Keratinocyte (primary cell): Measurements from ENCODE around the gene EXOSC1.

Experiments used
- CTCF ChIP-seq, 3 experiments: IDR thresholded peaks in 1 of 3; conservative IDR thresholded peaks in 1 of 3; optimal IDR thresholded peaks in 1 of 3; 2 replicates in 2 of 3; 3 replicates in 1 of 3; pipeline versions ENCODE3 to v1.5.1; 2011; ENCODE audit warnings: low read length in 3 of 3, mild to moderate bottlenecking in 3 of 3, moderate library complexity in 2 of 3, control low read depth in 1 of 3, inconsistent platforms in 1 of 3; ENCODE audit not compliant: insufficient read depth in 2 of 3; ENCODE audit errors: extremely low read depth in 1 of 3
- EZH2 ChIP-seq: IDR thresholded peaks from one replicate; pipeline ENCODE4 v1.6.1; 2012; ENCODE audit warnings: inconsistent platforms, mild to moderate bottlenecking, low read length, moderate library complexity

GRCh38 chr10:97408496-97408992, 37.3 kb downstream of the EXOSC1 start:
- TF ChIP-seq CTCF (optimal IDR thresholded peaks at IDR 0.05 in 1 of 3, IDR thresholded peaks at IDR 0.05 in 1 of 3, conservative IDR thresholded peaks at IDR 0.05 in 1 of 3; ENCODE audit: extremely low read depth in 1 of 3, insufficient read depth in 2 of 3, low read length in 3 of 3) (no peak), EZH2 (no peak)
